Lung (tissue), 12 donors: ENCODE data around the gene ATP5MG. TPM values are rescaled to one million over a fixed set of nuclear protein-coding genes. Genes with fewer than 3 reads are reported as not detected.

Source experiments
- ATAC-seq: fragments of 200-7000 bp; cut with Tn5 transposase; one replicate; pipeline ENCODE4 v1.9.1; 2020; ENCODE audit warnings: moderate number of reproducible peaks; ENCODE audit not compliant: insufficient read depth, low FRiP score
- DNase-seq, 3 donors: peaks; one replicate each; pipeline ENCODE4 v3.0.0-alpha.2; 2013 to 2017
- H3K27ac ChIP-seq, 2 donors: one replicate each; pipeline ENCODE4 v1.5.1; 2013; ENCODE audit warnings: mild to moderate bottlenecking in 2 of 2, moderate library complexity in 2 of 2, control low read depth in 1 of 2, inconsistent platforms in 1 of 2, low read depth in 1 of 2, low read length in 1 of 2
- H3K27me3 ChIP-seq, 3 donors: one replicate each; pipeline ENCODE4 v1.5.1; 2013; ENCODE audit warnings: low read length in 2 of 3; ENCODE audit not compliant: control insufficient read depth in 3 of 3, insufficient read depth in 3 of 3
- H3K36me3 ChIP-seq, 4 donors: one replicate each; pipeline ENCODE4 v1.5.1; 2013; ENCODE audit warnings: low read length in 4 of 4, mild to moderate bottlenecking in 1 of 4, moderate library complexity in 1 of 4; ENCODE audit not compliant: control insufficient read depth in 4 of 4, insufficient read depth in 4 of 4
- H3K4me1 ChIP-seq, 5 donors: one replicate each; pipeline ENCODE4 v1.5.1; 2013; ENCODE audit warnings: low read length in 5 of 5, mild to moderate bottlenecking in 2 of 5, moderate library complexity in 1 of 5; ENCODE audit not compliant: control insufficient read depth in 5 of 5, insufficient read depth in 5 of 5
- H3K4me3 ChIP-seq: one replicate; pipeline ENCODE4 v1.5.1; 2013; ENCODE audit warnings: mild to moderate bottlenecking, control low read depth, moderate library complexity
- H3K9ac ChIP-seq, 2 donors: one replicate each; pipeline ENCODE4 v1.5.1; 2013; ENCODE audit warnings: low read length in 2 of 2, control low read depth in 1 of 2; ENCODE audit not compliant: insufficient read depth in 1 of 2
- H3K9me3 ChIP-seq, 4 donors: one replicate each; pipeline ENCODE4 v1.5.1; 2013; ENCODE audit warnings: low read length in 3 of 4, mild to moderate bottlenecking in 1 of 4, moderate library complexity in 1 of 4; ENCODE audit not compliant: control insufficient read depth in 4 of 4, insufficient read depth in 3 of 4
- CTCF ChIP-seq: IDR thresholded peaks from 2 replicates; pipeline ENCODE4 v1.5.1; 2012; ENCODE audit warnings: mild to moderate bottlenecking; ENCODE audit errors: control extremely low read depth, extremely low read depth
- whole genome bisulfite sequencing, 2 donors: extraction: QIAGEN DNeasy Blood & Tissue Kit; methylation state at CpG; one replicate each; pipeline ENCODE4 v1.1.7; 2013; 5-methylcytosine and 5-hydroxymethylcytosine counted together
- polyA plus RNA-seq, 2 donors: library from polyadenylated mRNA; stranded (reverse); fragments of 200-250 nt; gene quantifications; one replicate each; pipeline ENCODE4 v1.2.1, GENCODE V29; 2013
- total RNA-seq, 2 donors: library from RNA; depleted of rRNA in 1 of 2; stranded (reverse); fragments of >200 nt in 1 of 2; gene quantifications; one replicate each; pipeline ENCODE4 v1.2.1, GENCODE V29; 2014 to 2021
- donor health status: control.
- donor health status: control.
- donor health status: Bipolar disorder and iron deficiency.
- donor health status: healthy.
- donor health status: DM: yes; HTN: yes; CAD: no.

The ATP5MG gene
- total and polyA plus RNA-seq, 4 donors, result 50.4 to 367 (median 120) TPM

- no peak overlapping the region for H3K27ac ChIP-seq
- DNase-seq, result no peak
These were observed 25.4 kb upstream of the ATP5MG start for GRCh38 chr11:118375978-118376377.

GRCh38 chr11:118379497-118379896, 21.9 kb upstream of the ATP5MG start:
- no peak for ATAC-seq
- no peak for TF ChIP-seq CTCF
- Histone ChIP-seq H3K27me3 (no peaks in the 10 kb centered on the region), H3K9me3 (no peaks in the 10 kb centered on the region), H3K9ac (no peak overlapping the region), H3K4me1 (no peaks in the 10 kb centered on the region), H3K27ac (no peak overlapping the region), H3K36me3 (peaks cover 23 to 49% (median 46%) of the 10 kb centered on the region in 4 donors), H3K4me3 (no peak overlapping the region)
- WGBS, 2 donors, result 96% methylated on average over 4 of the region's 4 CpGs
- no peak for DNase-seq

More at GRCh38 chr11:118375978-118376377, 25.4 kb upstream of the ATP5MG start:
- Histone ChIP-seq H3K9me3 (no peaks in the 10 kb centered on the region), H3K27me3 (no peaks in the 10 kb centered on the region), H3K9ac (no peak overlapping the region), H3K4me3 (no peak overlapping the region), H3K36me3 (peaks cover 38 to 58% (median 45%) of the 10 kb centered on the region in 4 donors), H3K4me1 (no peaks in the 10 kb centered on the region)
- no peak for TF ChIP-seq CTCF
- no peak for ATAC-seq

- peaks cover 25 to 53% (median 48%) of the 10 kb centered on the region in 4 donors for H3K36me3 ChIP-seq
- no peak for TF ChIP-seq CTCF
These were observed 20.8 kb upstream of the ATP5MG start for GRCh38 chr11:118380571-118380970.

GRCh38 chr11:118382954-118383353, 18.5 kb upstream of the ATP5MG start:
- 93 to 98% methylated on average over 3 of the region's 3 CpGs for WGBS, 2 donors
- no peak for ATAC-seq
- no peak for TF ChIP-seq CTCF
- peaks cover 27 to 63% (median 51%) of the 10 kb centered on the region in 4 donors for H3K36me3 ChIP-seq
- no peak for DNase-seq
- H3K9me3 ChIP-seq, result no peaks in the 10 kb centered on the region
- no peak overlapping the region for H3K4me3 ChIP-seq
- no peaks in the 10 kb centered on the region for H3K4me1 ChIP-seq
- H3K27me3 ChIP-seq, result no peaks in the 10 kb centered on the region
- H3K9ac ChIP-seq, result no peak overlapping the region
- H3K27ac ChIP-seq, result no peak overlapping the region

More at GRCh38 chr11:118380571-118380970, 20.8 kb upstream of the ATP5MG start:
- H3K4me1 ChIP-seq, result no peaks in the 10 kb centered on the region
- DNase-seq (no peak), ATAC-seq (no peak)
- no peak overlapping the region for H3K4me3 ChIP-seq
- no peak overlapping the region for H3K9ac ChIP-seq
- H3K27ac ChIP-seq, result no peak overlapping the region
- no peaks in the 10 kb centered on the region for H3K27me3 ChIP-seq
- H3K9me3 ChIP-seq, result no peaks in the 10 kb centered on the region
